Measurements from ENCODE around the gene ANO4.

Gene ANO4

GRCh38 chr12:101038289-101038871 lies 243.8 kb downstream of the ANO4 start:
- no peaks in the 10 kb centered on the region for H3K4me1 ChIP-seq (ENCODE audit: control insufficient read depth, insufficient read depth, low read length)
- no peak overlapping the region for H3K27ac ChIP-seq (ENCODE audit: extremely low read depth, low read depth, low read length)
- no peaks in the 10 kb centered on the region for H3K36me3 ChIP-seq (ENCODE audit: control insufficient read depth in 2 of 2, insufficient read depth in 1 of 2, low read length in 2 of 2)
- POLR2A ChIA-PET, result no interaction called here
- H3K4me3 ChIP-seq (ENCODE audit: low read depth, low read length), result no peak overlapping the region
- TF ChIP-seq PRDM10 (tag by site-specific recombination; IDR thresholded peaks at IDR 0.05), result no peak
- no peak for TF ChIP-seq ZNF404 (tag by site-specific recombination; IDR thresholded peaks at IDR 0.05)
- TF ChIP-seq ZNF274 (IDR thresholded peaks at IDR 0.05; ENCODE audit: low read length), result no peak
- no peak for TF ChIP-seq ZNF274 (tag by site-specific recombination; IDR thresholded peaks at IDR 0.05; ENCODE audit: borderline replicate concordance)
- TF ChIP-seq ZNF311 (tag by site-specific recombination; IDR thresholded peaks at IDR 0.05; ENCODE audit: borderline replicate concordance), result no peak
- TF ChIP-seq ZNF654 (tag by site-specific recombination; IDR thresholded peaks at IDR 0.05; ENCODE audit: low read depth), result no peak
- TF ChIP-seq ZNF449 (tag by site-specific recombination; IDR thresholded peaks at IDR 0.05), result no peak
- TF ChIP-seq ZNF138 (tag by site-specific recombination; IDR thresholded peaks at IDR 0.05; ENCODE audit: borderline replicate concordance), result no peak
- CTCF ChIA-PET, result interaction anchor here (0.6 kb wide), 1 partner anchor 112 kb away, joined by 3 read pairs; no protein-coding TSS in a partner anchor
- H3K9me3 ChIP-seq (ENCODE audit: control insufficient read depth, insufficient read depth, low read depth, low read length), result no peaks in the 10 kb centered on the region

GRCh38 chr12:101039848-101040531 lies 245.4 kb downstream of the ANO4 start:
- no peak for TF ChIP-seq ZNF580 (tag by site-specific recombination; IDR thresholded peaks at IDR 0.05)
- TF ChIP-seq ZNF670 (tag by site-specific recombination; IDR thresholded peaks at IDR 0.05; ENCODE audit: low read depth), result no peak
- H3K9me3 ChIP-seq (ENCODE audit: control insufficient read depth, insufficient read depth, low read depth, low read length), result no peaks in the 10 kb centered on the region
- no peak overlapping the region for H3K4me3 ChIP-seq (ENCODE audit: low read depth, low read length)
- POLR2A ChIA-PET, result no interaction called here
- CTCF ChIA-PET, result no interaction called here
- no peak overlapping the region for H3K27ac ChIP-seq (ENCODE audit: extremely low read depth, low read depth, low read length)
- no peaks in the 10 kb centered on the region for H3K36me3 ChIP-seq (ENCODE audit: control insufficient read depth in 2 of 2, insufficient read depth in 1 of 2, low read length in 2 of 2)
- H3K4me1 ChIP-seq (ENCODE audit: control insufficient read depth, insufficient read depth, low read length), result no peaks in the 10 kb centered on the region

GRCh38 chr12:101040936-101041335 lies 246.4 kb downstream of the ANO4 start:
- no peak overlapping the region for H3K27ac ChIP-seq (ENCODE audit: extremely low read depth, low read depth, low read length)
- no peaks in the 10 kb centered on the region for H3K36me3 ChIP-seq (ENCODE audit: control insufficient read depth in 2 of 2, insufficient read depth in 1 of 2, low read length in 2 of 2)
- 0 out of 2 replicates have a peak, but pooled peaks have one; percentile 10 for TF ChIP-seq ZNF146 (tag by site-specific recombination; IDR thresholded peaks at IDR 0.05)
- TF ChIP-seq ZNF311 (tag by site-specific recombination; IDR thresholded peaks at IDR 0.05; ENCODE audit: borderline replicate concordance), result no peak
- ChIA-PET POLR2A (no interaction called here), CTCF (no interaction called here)
- H3K4me3 ChIP-seq (ENCODE audit: low read depth, low read length), result no peak overlapping the region
- no peaks in the 10 kb centered on the region for H3K4me1 ChIP-seq (ENCODE audit: control insufficient read depth, insufficient read depth, low read length)
- no peaks in the 10 kb centered on the region for H3K9me3 ChIP-seq (ENCODE audit: control insufficient read depth, insufficient read depth, low read depth, low read length)

All from HEK293 (cell line).